Colonic mucosa (tissue), 4 donors: ENCODE measurements around the gene NSUN2. TPM values are rescaled to one million over a fixed set of nuclear protein-coding genes. Genes with fewer than 3 reads are reported as not detected.
"Not testable (repeated sequence)": the region's sequence is repeated elsewhere in the genome, so short reads cannot be mapped to it uniquely, and the experiment has no call there.

ENCODE experiments used
- DNase-seq: peaks from one replicate; pipeline ENCODE4 v3.0.0-alpha.2; 2020
- H3K27ac ChIP-seq: fragments of 200-600 bp; one replicate; pipeline ENCODE4 v1.8.0; 2021
- H3K27me3 ChIP-seq: fragments of 200-600 bp; one replicate; pipeline ENCODE4 v1.8.0; 2021
- H3K36me3 ChIP-seq: fragments of 200-600 bp; one replicate; pipeline ENCODE4 v1.8.0; 2021
- H3K4me1 ChIP-seq: fragments of 200-600 bp; one replicate; pipeline ENCODE4 v1.8.0; 2021; ENCODE audit warnings: mild to moderate bottlenecking
- H3K4me3 ChIP-seq: fragments of 200-600 bp; one replicate; pipeline ENCODE4 v1.8.0; 2021
- H3K9ac ChIP-seq, 2 donors: one replicate each; pipeline ENCODE4 v1.7.0; 2013; ENCODE audit warnings: control low read depth in 2 of 2, low read depth in 2 of 2, low read length in 2 of 2
- H3K9me3 ChIP-seq: fragments of 200-600 bp; one replicate; pipeline ENCODE4 v1.8.0; 2021
- CTCF ChIP-seq: fragments of 200-600 bp; IDR thresholded peaks from one replicate; pipeline ENCODE4 v1.8.0; 2022; ENCODE audit warnings: antibody characterized with exemption, mild to moderate bottlenecking
- intact Hi-C: fragments of 100-400 bp; cut with DNase I; formaldehyde crosslinking; loops from one replicate; pipeline ENCODE4 v1.14.1; 2022
- total RNA-seq, 2 donors: library from RNA; stranded (reverse); fragmentation: NEBNext Ultra II Directional in 1 of 2; extraction: Animal tissue kit (Norgen Biotek cat#: 25700) in 1 of 2; gene quantifications; one replicate each; pipeline ENCODE4 v1.2.1, GENCODE V29; 2021
- donor health status: healthy.
- donor health status: DM: no; HTN: no; CAD: no.
- donor health status: DM: no; HTN: no; CAD: no.

The NSUN2 gene
- total RNA-seq, 2 donors from 2014 or later = 46.9 to 69.9 TPM

GRCh38 chr5:6573651-6574101, 59.2 kb downstream of the NSUN2 start:
- TF ChIP-seq CTCF = no peak
- no peak overlapping the region for H3K4me3 ChIP-seq
- DNase-seq = no peak
- H3K4me1 ChIP-seq = no peaks in the 10 kb centered on the region
- no peaks in the 10 kb centered on the region for H3K9me3 ChIP-seq
- H3K9ac ChIP-seq = no peak overlapping the region
- no peaks in the 10 kb centered on the region for H3K36me3 ChIP-seq
- H3K27me3 ChIP-seq = no peaks in the 10 kb centered on the region
- intact Hi-C loops = no loop called here
- H3K27ac ChIP-seq = no peak overlapping the region

GRCh38 chr5:6572825-6573380, 59.9 kb downstream of the NSUN2 start:
- Histone ChIP-seq H3K4me1 (no peaks in the 10 kb centered on the region), H3K9me3 (no peaks in the 10 kb centered on the region), H3K36me3 (no peaks in the 10 kb centered on the region), H3K27me3 (no peaks in the 10 kb centered on the region), H3K9ac (no peak overlapping the region), H3K4me3 (no peak overlapping the region), H3K27ac (no peak overlapping the region)
- no peak for TF ChIP-seq CTCF
- DNase-seq = no peak
- intact Hi-C loops = no loop called here

- TF ChIP-seq CTCF = no peak
- H3K36me3 ChIP-seq = no peaks in the 10 kb centered on the region
- H3K27ac ChIP-seq = no peak overlapping the region
- no peaks in the 10 kb centered on the region for H3K4me1 ChIP-seq
- H3K9ac ChIP-seq = no peak overlapping the region
- H3K9me3 ChIP-seq = no peaks in the 10 kb centered on the region
- H3K4me3 ChIP-seq = no peak overlapping the region
- H3K27me3 ChIP-seq = no peaks in the 10 kb centered on the region
- intact Hi-C loops = no loop called here
- no peak for DNase-seq
Measured at GRCh38 chr5:6572086-6572824, 60.6 kb downstream of the NSUN2 start.

- intact Hi-C loops, H3K4me1 ChIP-seq, H3K27me3 ChIP-seq, H3K36me3 ChIP-seq, H3K4me3 ChIP-seq, H3K27ac ChIP-seq, H3K9ac ChIP-seq, DNase-seq, H3K9me3 ChIP-seq: not testable (repeated sequence)
Measured at GRCh38 chr5:6571607-6572006, 61.2 kb downstream of the NSUN2 start.

GRCh38 chr5:6570530-6570929, 62.3 kb downstream of the NSUN2 start:
- Histone ChIP-seq H3K9ac (no peak overlapping the region), H3K9me3 (no peaks in the 10 kb centered on the region), H3K4me1 (no peaks in the 10 kb centered on the region), H3K27ac (no peak overlapping the region), H3K36me3 (no peaks in the 10 kb centered on the region), H3K4me3 (no peak overlapping the region), H3K27me3 (no peaks in the 10 kb centered on the region)
- DNase-seq = no peak
- TF ChIP-seq CTCF = no peak
- intact Hi-C loops = no loop called here

- TF ChIP-seq CTCF = no peak
- DNase-seq = no peak
- intact Hi-C loops = no loop called here
Measured at GRCh38 chr5:6568889-6569288, 64.0 kb downstream of the NSUN2 start.

More at GRCh38 chr5:6568889-6569288, 64.0 kb downstream of the NSUN2 start:
- H3K27me3 ChIP-seq = no peaks in the 10 kb centered on the region
- no peaks in the 10 kb centered on the region for H3K36me3 ChIP-seq
- no peak overlapping the region for H3K9ac ChIP-seq
- H3K4me3 ChIP-seq = no peak overlapping the region
- H3K27ac ChIP-seq = no peak overlapping the region
- H3K4me1 ChIP-seq = no peaks in the 10 kb centered on the region
- no peaks in the 10 kb centered on the region for H3K9me3 ChIP-seq
